ENCODE data around the gene DNAH9.

The DNAH9 gene, protein sequence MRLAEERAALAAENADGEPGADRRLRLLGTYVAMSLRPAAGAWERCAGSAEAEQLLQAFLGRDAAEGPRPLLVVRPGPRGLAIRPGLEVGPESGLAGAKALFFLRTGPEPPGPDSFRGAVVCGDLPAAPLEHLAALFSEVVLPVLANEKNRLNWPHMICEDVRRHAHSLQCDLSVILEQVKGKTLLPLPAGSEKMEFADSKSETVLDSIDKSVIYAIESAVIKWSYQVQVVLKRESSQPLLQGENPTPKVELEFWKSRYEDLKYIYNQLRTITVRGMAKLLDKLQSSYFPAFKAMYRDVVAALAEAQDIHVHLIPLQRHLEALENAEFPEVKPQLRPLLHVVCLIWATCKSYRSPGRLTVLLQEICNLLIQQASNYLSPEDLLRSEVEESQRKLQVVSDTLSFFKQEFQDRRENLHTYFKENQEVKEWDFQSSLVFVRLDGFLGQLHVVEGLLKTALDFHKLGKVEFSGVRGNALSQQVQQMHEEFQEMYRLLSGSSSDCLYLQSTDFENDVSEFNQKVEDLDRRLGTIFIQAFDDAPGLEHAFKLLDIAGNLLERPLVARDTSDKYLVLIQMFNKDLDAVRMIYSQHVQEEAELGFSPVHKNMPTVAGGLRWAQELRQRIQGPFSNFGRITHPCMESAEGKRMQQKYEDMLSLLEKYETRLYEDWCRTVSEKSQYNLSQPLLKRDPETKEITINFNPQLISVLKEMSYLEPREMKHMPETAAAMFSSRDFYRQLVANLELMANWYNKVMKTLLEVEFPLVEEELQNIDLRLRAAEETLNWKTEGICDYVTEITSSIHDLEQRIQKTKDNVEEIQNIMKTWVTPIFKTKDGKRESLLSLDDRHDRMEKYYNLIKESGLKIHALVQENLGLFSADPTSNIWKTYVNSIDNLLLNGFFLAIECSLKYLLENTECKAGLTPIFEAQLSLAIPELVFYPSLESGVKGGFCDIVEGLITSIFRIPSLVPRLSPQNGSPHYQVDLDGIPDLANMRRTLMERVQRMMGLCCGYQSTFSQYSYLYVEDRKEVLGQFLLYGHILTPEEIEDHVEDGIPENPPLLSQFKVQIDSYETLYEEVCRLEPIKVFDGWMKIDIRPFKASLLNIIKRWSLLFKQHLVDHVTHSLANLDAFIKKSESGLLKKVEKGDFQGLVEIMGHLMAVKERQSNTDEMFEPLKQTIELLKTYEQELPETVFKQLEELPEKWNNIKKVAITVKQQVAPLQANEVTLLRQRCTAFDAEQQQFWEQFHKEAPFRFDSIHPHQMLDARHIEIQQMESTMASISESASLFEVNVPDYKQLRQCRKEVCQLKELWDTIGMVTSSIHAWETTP (N-terminal part only)

GRCh38 chr17:11598274-11599221, at the start of gene DNAH9:
Gene DNAH9, plus strand, starts transcription at chr17:11598470. Its CDS starts 29 bp downstream, at chr17:11598499.
- peak; percentile 10 for DNase-seq (ENCODE audit: low read depth)

DNA sequence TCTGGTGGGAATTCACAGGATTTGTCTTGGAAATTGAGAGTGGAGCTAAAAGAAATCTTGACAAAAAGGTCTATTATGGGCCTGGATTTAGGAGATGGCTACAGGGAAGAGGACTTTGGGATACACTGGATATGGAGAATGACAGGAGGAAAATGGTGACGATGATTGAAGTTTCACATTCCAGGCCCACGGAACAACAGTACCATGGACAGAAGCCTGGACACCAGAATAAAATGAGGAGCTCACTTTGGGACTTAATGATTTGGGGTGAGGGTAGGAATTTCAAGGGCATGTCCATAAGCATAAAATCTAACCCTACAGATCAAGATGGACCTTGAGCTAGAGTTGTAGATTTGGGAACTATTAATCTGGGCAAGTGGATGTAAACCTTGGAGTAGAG, 47.8 kb upstream of the DNAH9 start:
- no peak for DNase-seq (ENCODE audit: low read depth)

DNA sequence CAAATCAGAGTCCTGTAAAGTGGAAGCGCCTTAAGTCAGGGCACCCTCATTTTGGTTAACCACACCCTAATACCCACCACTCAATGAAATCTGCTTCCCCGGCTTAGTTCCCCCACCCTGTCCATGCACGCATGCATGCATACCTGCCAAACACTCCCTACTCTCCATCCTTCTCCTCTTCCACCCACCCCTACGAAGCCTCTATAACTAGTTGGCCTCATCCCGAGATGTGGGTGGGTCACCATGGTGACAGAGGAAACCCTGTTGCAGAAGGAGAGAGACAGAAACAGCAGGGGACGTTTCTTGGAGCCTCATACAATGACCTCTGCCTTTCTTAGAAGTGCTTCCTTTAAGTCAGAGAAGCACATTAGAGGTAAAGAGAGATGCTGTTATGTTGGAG, 46.8 kb upstream of the DNAH9 start:
- no peak for DNase-seq (ENCODE audit: low read depth)

- no peak for DNase-seq (ENCODE audit: low read depth)
Measured at GRCh38 chr17:11553135-11553534, 45.1 kb upstream of the DNAH9 start.

- DNase-seq (ENCODE audit: low read depth), result no peak
Measured at GRCh38 chr17:11554042-11554441, 44.2 kb upstream of the DNAH9 start.

GRCh38 chr17:11554542-11554941, 43.7 kb upstream of the DNAH9 start:
- DNase-seq (ENCODE audit: low read depth), result no peak

- no peak for DNase-seq (ENCODE audit: low read depth)
Measured at GRCh38 chr17:11555530-11555929, 42.7 kb upstream of the DNAH9 start.

- no peak for DNase-seq (ENCODE audit: low read depth)
Measured at GRCh38 chr17:11557727-11558452, 40.4 kb upstream of the DNAH9 start.

- no peak for DNase-seq (ENCODE audit: low read depth)
Measured at GRCh38 chr17:11558681-11559234, 39.5 kb upstream of the DNAH9 start.

DNA sequence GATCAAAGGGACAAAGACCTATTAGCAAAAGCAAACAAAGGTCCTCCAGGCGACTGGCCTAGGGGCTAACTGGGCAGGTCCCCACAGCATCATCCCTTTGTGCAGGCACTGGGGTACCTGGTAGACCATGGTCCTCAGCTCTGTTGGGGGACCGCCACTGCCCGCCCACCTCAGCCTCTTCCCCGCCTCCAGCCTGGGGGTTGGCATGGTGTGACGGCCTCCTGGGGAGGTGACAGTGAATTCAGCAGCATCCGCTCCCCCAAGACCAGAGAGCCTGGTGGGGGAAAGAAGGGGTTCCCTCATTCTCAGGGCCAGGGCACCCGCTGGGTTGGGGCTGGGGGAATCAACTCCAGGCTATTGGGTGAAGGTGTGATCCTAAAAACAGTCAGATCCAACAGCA, 38.7 kb upstream of the DNAH9 start:
- DNase-seq (ENCODE audit: low read depth), result no peak

DNA sequence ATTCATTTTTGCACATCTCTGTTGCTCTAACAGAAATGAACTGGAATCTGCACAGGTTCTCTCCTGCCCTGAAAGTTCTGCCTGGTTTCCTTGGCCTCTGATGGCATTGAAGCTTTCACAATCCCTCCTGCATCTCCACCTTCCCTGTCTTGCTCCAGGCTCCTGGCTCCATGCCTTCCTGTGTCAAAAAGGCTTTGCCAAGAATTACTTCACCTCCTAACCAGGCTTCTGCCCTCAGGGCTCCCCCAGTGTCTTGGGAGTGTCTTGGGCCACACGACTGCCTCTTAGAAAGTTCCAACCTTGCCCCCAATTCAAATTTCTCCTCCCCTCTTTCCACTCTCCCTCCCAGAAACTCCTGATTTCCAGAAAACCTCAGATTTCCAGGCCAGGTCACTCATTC, 37.0 kb upstream of the DNAH9 start:
- no peak for DNase-seq (ENCODE audit: low read depth)

- no peak for DNase-seq (ENCODE audit: low read depth)
Measured at GRCh38 chr17:11561702-11562101, 36.6 kb upstream of the DNAH9 start.

GRCh38 chr17:11564589-11565380, 33.5 kb upstream of the DNAH9 start:
- DNase-seq (ENCODE audit: low read depth), result no peak

DNA sequence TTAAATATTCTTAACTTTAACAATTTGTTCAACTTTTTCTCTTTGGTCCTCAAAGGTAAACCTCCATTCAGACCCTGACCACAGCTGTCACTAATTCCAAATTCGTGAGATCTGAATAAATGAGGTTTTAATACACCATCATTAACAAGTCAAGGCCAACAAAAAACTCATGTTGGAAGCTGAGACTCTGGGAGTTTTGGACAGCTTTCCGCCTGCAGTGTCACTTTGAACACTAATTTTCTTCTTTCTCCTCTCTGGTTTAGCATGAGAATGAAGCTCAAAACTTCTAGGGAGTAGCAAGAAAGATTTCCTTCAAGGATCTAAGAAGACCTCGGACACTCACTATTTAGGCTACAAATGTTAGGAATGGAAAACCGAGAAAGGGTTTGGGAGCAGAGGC, 32.7 kb upstream of the DNAH9 start:
- no peak for DNase-seq (ENCODE audit: low read depth)

GRCh38 chr17:11578998-11579397, 19.3 kb upstream of the DNAH9 start:
- DNase-seq (ENCODE audit: low read depth), result no peak

GRCh38 chr17:11580677-11581076, 17.6 kb upstream of the DNAH9 start:
- DNase-seq (ENCODE audit: low read depth), result no peak

DNA sequence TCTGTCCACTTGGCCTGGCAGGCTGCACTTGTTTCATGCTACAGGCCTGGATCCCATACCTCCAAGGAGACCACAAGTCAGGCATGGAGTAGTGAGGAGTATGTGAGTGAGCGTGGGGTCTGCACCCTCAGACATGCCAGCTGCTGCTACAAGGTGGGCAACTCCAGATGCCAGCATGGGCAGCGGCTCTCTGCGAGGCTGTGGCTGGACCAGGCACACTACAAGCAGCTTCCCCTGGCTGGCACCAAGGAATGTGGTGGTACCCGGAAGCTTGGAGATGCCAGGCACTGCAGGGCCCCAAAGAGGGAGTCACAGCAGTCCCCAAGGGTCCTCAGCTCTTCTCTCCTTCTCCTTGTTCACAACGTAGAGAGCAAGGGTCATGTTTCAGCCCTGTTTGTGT, 16.1 kb upstream of the DNAH9 start:
- DNase-seq (ENCODE audit: low read depth), result no peak

- DNase-seq (ENCODE audit: low read depth), result no peak
Measured at GRCh38 chr17:11583306-11583992, 14.8 kb upstream of the DNAH9 start.

DNA sequence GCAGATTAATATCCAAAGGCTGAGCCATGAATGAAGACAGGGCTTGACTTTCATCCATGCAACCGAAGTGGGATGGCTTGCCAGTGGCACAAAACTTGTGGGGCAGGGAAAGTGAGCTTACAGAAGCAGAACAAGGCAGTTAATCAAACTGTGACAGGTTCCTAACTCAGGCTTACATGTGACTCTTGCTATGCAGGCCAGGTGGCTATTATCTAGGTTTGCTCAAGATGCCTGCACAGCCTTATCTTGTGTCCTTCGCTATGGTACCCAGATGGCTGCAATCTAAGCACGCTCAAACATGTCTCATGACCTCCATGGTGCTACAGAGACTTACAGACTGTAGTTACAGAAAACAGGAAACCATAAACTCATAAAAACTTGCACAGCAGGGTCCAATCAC, 8.6 kb upstream of the DNAH9 start:
- no peak for DNase-seq (ENCODE audit: low read depth)

Measured in non-pigmented ciliary epithelial cell (primary cell).